Keratinocyte (primary cell): ENCODE results near the gene FBRSL1. TPM values are rescaled to one million over a fixed set of nuclear protein-coding genes. Genes with fewer than 3 reads are reported as not detected.

ENCODE experiments used
- DNase-seq: peaks from one replicate; pipeline ENCODE4 v3.0.0-alpha.2; 2011; ENCODE audit warnings: low read depth, missing footprints, low spot score
- FAIRE-seq: peaks from 2 replicates; lab custom pipeline; 2011; peaks lifted over from hg19 to GRCh38; lab: Jason Lieb, UNC
- H2AFZ ChIP-seq: 2 replicates; pipeline ENCODE4 v1.6.0; 2012; ENCODE audit warnings: low read length, control low read depth, inconsistent platforms; ENCODE audit not compliant: control insufficient read depth
- H3K27ac ChIP-seq: 2 replicates; pipeline ENCODE4 v1.5.1; 2011; ENCODE audit warnings: low read length; ENCODE audit not compliant: control insufficient read depth, insufficient read depth
- H3K27me3 ChIP-seq: 3 replicates; pipeline ENCODE4 v1.6.0; 2011; ENCODE audit warnings: low read length; ENCODE audit not compliant: control insufficient read depth, insufficient read depth; ENCODE audit errors: extremely low read depth
- H3K36me3 ChIP-seq, 2 experiments: 2 replicates in 1 of 2; 3 replicates in 1 of 2; pipeline ENCODE4 v1.5.1; 2011; ENCODE audit warnings: low read length in 2 of 2, mild to moderate bottlenecking in 1 of 2; ENCODE audit not compliant: control insufficient read depth in 2 of 2, insufficient read depth in 2 of 2; ENCODE audit errors: extremely low read depth in 1 of 2
- H3K4me1 ChIP-seq: 3 replicates; pipeline ENCODE4 v1.5.1; 2011; ENCODE audit warnings: low read length; ENCODE audit not compliant: control insufficient read depth, insufficient read depth; ENCODE audit errors: extremely low read depth
- H3K4me2 ChIP-seq: 3 replicates; pipeline ENCODE4 v1.6.0; 2011; ENCODE audit warnings: low read depth, low read length; ENCODE audit not compliant: control insufficient read depth, insufficient read depth; ENCODE audit errors: extremely low read depth
- H3K4me3 ChIP-seq, 3 experiments: fragments of 200-600 bp in 1 of 3; sonication (generic) in 1 of 3; 2 replicates in 2 of 3; 3 replicates in 1 of 3; pipeline ENCODE4 v1.5.1; 2011 to 2016; ENCODE audit warnings: low read length in 3 of 3, mild to moderate bottlenecking in 3 of 3, control low read depth in 2 of 3, inconsistent platforms in 1 of 3, low read depth in 1 of 3, mixed read lengths in 1 of 3, mixed run types in 1 of 3, moderate library complexity in 1 of 3; ENCODE audit not compliant: control insufficient read depth in 2 of 3, insufficient read depth in 2 of 3; ENCODE audit errors: extremely low read depth in 1 of 3
- H3K79me2 ChIP-seq: 2 replicates; pipeline ENCODE4 v1.6.0; 2012; ENCODE audit warnings: low read length; ENCODE audit not compliant: control insufficient read depth, insufficient read depth
- H3K9ac ChIP-seq: 3 replicates; pipeline ENCODE4 v1.6.0; 2011; ENCODE audit warnings: low read length; ENCODE audit not compliant: control insufficient read depth, insufficient read depth; ENCODE audit errors: extremely low read depth
- H3K9me1 ChIP-seq: 3 replicates; pipeline ENCODE4 v1.6.0; 2011; ENCODE audit warnings: low read length; ENCODE audit not compliant: control insufficient read depth, insufficient read depth; ENCODE audit errors: extremely low read depth
- H3K9me3 ChIP-seq: 2 replicates; pipeline ENCODE4 v1.5.1; 2012; ENCODE audit warnings: low read depth, low read length; ENCODE audit not compliant: control insufficient read depth
- H4K20me1 ChIP-seq: 3 replicates; pipeline ENCODE4 v1.6.0; 2011; ENCODE audit warnings: low read length; ENCODE audit not compliant: control insufficient read depth, insufficient read depth; ENCODE audit errors: extremely low read depth
- CTCF ChIP-seq, 3 experiments: IDR thresholded peaks in 1 of 3; conservative IDR thresholded peaks in 1 of 3; optimal IDR thresholded peaks in 1 of 3; 2 replicates in 2 of 3; 3 replicates in 1 of 3; pipeline versions ENCODE3 to v1.5.1; 2011; ENCODE audit warnings: low read length in 3 of 3, mild to moderate bottlenecking in 3 of 3, moderate library complexity in 2 of 3, control low read depth in 1 of 3, inconsistent platforms in 1 of 3; ENCODE audit not compliant: insufficient read depth in 2 of 3; ENCODE audit errors: extremely low read depth in 1 of 3
- EZH2 ChIP-seq: IDR thresholded peaks from one replicate; pipeline ENCODE4 v1.6.1; 2012; ENCODE audit warnings: inconsistent platforms, mild to moderate bottlenecking, low read length, moderate library complexity
- dilution Hi-C: fragments of 300-500 bp; cut with MboI; formaldehyde crosslinking; loops from one replicate; pipeline ENCODE4 v1.7.0; 2020; ENCODE audit warnings: low sequenced_read_pairs; ENCODE audit not compliant: extremely low pct_ligation_motif_present
- polyA plus RNA-seq, 5 experiments: library from polyadenylated mRNA; depleted of rRNA in 3 of 5; stranded (reverse) in 3 of 5; stranded (forward) in 1 of 5; unstranded in 1 of 5; fragments of >200 nt; gene quantifications; 1 replicate in 1 of 5; 2 replicates in 3 of 5; 3 replicates in 1 of 5; pipeline versions ENCODE4 v1.2.1 to v1.2.3, GENCODE V29; 2011 to 2012; ENCODE audit warnings: missing spikeins in 2 of 5, low read depth in 1 of 5, low replicate concordance in 1 of 5

The FBRSL1 gene
- polyA plus RNA-seq, 1 donor (not counting 4 experiments of a cell fraction or from before 2014, with no cell fraction given): 0.89 TPM

GRCh38 chr12:132481345-132481744 is 8.6 kb upstream of the FBRSL1 start:
- no peak overlapping the region for H3K9ac ChIP-seq
- H3K4me3 ChIP-seq: no peak overlapping the region
- H4K20me1 ChIP-seq: no peaks in the 10 kb centered on the region
- H3K4me2 ChIP-seq: no peak overlapping the region
- DNase-seq: no peak
- H3K4me1 ChIP-seq: no peaks in the 10 kb centered on the region
- no peak overlapping the region for H2AFZ ChIP-seq
- no peak for TF ChIP-seq EZH2
- TF ChIP-seq CTCF (optimal IDR thresholded peaks at IDR 0.05 in 1 of 3, IDR thresholded peaks at IDR 0.05 in 1 of 3, conservative IDR thresholded peaks at IDR 0.05 in 1 of 3; ENCODE audit: extremely low read depth in 1 of 3, insufficient read depth in 2 of 3, low read length in 3 of 3): no peak
- H3K36me3 ChIP-seq: no peaks in the 10 kb centered on the region
- H3K27ac ChIP-seq: no peak overlapping the region
- H3K27me3 ChIP-seq: peaks cover 53% of the 10 kb centered on the region
- H3K9me1 ChIP-seq: no peaks in the 10 kb centered on the region
- dilution Hi-C loops: no loop called here
- FAIRE-seq: no peak
- H3K79me2 ChIP-seq: no peaks in the 10 kb centered on the region
- H3K9me3 ChIP-seq: no peaks in the 10 kb centered on the region

GRCh38 chr12:132481771-132482745 is 7.9 kb upstream of the FBRSL1 start:
- FAIRE-seq: no peak
- dilution Hi-C loops: no loop called here
- peaks cover 53% of the 10 kb centered on the region for H3K27me3 ChIP-seq

More at GRCh38 chr12:132481771-132482745, 7.9 kb upstream of the FBRSL1 start:
- TF ChIP-seq CTCF (optimal IDR thresholded peaks at IDR 0.05 in 1 of 3, IDR thresholded peaks at IDR 0.05 in 1 of 3, conservative IDR thresholded peaks at IDR 0.05 in 1 of 3; ENCODE audit: extremely low read depth in 1 of 3, insufficient read depth in 2 of 3, low read length in 3 of 3): no peak
- no peak for TF ChIP-seq EZH2
- Histone ChIP-seq H3K36me3 (no peaks in the 10 kb centered on the region), H2AFZ (no peak overlapping the region), H3K9me1 (no peaks in the 10 kb centered on the region), H3K79me2 (no peaks in the 10 kb centered on the region), H3K9ac (no peak overlapping the region), H3K4me1 (no peaks in the 10 kb centered on the region), H3K27ac (no peak overlapping the region), H3K4me2 (no peak overlapping the region), H3K9me3 (no peaks in the 10 kb centered on the region), H3K4me3 (no peak overlapping the region), H4K20me1 (no peaks in the 10 kb centered on the region)
- no peak for DNase-seq
